Gastroesophageal sphincter (tissue), 3 donors: ENCODE measurements around the gene FXYD5.

Experiments
- CTCF ChIP-seq, 4 experiments: fragments of 200-600 bp in 2 of 4; fragments of 450-650 bp in 2 of 4; sonication (generic) in 1 of 4; IDR thresholded peaks; one replicate each; pipeline ENCODE4 v1.5.1; 2017 to 2019; ENCODE audit warnings: antibody characterized with exemption in 4 of 4, mild to moderate bottlenecking in 2 of 4, moderate library complexity in 2 of 4
- POLR2A ChIP-seq, 2 donors: fragments of 450-650 bp; IDR thresholded peaks; one replicate each; pipeline ENCODE4 v1.6.1; 2017; ENCODE audit warnings: antibody characterized with exemption in 2 of 2, mild to moderate bottlenecking in 2 of 2, moderate library complexity in 1 of 2

GRCh38 chr19:35146746-35147459 lies 7.6 kb upstream of the FXYD5 start:
- no peak for TF ChIP-seq CTCF (IDR thresholded peaks at IDR 0.05)
- no peak for TF ChIP-seq POLR2A (IDR thresholded peaks at IDR 0.05)
